RPMI8226 (cell line): ENCODE data around the gene CFAP61.
"Not testable (repeated sequence)": the region's sequence is repeated elsewhere in the genome, so short reads cannot be mapped to it uniquely, and the experiment has no call there.

ENCODE experiments used
- DNase-seq: peaks from one replicate; pipeline ENCODE4 v3.0.0-alpha.2; 2015

Gene CFAP61, protein sequence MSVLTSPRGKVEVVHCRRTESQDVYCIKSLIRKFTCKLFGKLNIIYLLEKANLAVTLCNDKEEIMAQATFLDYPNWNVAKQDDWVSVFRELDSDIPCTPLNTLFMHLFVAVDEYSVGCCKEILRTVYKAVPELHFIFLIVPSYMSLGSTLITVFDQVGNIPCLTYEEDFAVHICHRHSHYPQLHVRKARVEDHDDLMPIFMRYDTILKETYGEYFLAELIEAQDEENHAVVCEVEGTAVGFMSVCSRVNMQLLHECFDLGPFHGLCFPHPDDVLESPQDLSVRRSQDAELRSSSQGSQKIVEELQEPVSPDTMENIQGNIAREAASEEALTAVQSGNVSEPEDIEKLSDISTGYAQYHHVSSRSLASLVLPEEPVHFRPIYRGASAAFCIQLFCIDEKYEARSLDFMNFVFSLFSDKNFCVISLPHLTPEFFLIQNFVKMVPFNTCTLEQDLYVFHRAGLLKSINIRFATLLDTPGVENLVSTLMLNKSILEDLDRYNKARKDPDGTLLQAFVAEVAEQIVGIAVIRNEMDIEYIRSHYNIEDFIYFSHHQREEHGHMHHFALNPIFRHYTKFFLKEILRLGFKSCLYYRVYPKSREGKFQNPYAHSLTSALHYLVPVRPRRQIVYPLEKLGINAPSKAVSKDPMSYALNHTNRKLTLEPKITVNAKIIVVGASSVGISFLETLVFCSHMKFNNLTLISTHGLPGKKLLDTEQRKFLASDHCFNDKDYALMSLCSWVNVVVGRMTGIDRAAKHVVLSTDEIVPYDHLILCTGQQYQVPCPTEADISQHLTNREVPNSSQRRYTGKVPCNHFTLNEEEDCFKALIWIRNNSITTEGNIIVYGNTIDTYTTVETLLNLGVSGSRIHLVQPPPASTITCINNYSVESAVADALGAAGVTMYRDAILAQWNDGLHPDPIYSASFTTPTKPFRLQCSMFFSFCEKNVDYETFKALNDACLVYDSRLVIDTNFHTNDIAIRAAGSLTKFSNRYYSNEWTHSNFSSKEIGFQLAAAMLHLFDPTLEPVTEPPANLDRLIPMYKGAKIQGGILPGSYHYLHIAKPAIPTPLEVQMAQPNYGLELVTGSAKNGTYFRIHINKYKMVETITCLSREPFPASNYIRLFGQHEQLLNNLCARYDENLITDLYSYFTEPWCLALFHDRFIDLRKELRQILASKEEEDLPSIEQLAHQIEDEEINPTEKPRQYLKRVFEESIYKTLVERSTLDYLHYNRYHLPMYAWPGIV

DNA sequence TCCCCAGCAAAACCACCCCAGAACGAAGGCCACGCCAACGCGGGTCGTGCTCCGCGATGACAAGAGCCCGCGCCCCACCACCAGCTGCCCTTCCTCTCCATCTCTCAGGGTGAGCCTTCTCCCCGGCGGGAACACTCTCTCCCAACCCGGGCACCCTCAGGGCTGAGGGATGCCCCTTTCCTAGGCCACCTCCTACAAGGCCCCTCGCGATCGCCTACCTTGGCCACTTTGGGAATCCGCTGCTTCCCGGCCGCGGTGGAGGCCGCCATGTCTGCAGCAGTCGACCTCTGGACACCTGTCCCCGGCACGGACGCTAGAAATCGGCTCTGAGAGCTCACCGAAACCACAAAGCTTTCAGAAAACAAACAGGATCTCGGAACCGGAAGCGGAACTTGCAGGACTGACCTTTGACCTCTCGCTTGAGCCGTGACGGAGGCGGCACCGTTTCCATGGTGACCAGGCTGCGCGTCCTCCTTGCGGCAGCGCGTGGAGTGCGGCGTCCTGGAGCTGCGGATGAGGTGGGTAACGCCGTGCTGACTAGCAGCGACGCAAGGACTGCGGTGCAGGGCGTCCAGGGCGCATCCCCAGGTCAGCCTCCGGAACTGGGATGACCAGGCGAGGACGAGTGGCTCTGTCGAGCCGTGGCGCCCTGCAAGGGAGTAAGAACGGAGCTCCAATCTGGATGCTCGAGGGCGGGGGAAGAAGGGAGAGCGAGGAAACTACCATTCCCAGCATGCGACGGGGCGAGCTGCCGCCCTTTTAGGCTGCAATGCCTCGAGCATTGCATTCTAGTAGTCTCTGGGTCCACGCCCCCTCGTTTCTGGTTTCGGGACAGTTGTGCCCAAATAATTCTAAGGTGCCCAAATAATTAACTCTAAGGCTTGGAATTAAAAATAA is at the start of gene CFAP61, which contains the start of gene CRNKL1:
CFAP61 (plus strand) TSS at position 459 of the 897 bp plus-strand sequence. CDS start 4,122 bp downstream, outside the sequence.
CRNKL1 (minus strand) TSS at position 393 of the 897 bp plus-strand sequence; CDS start at position 269, 124 bp downstream.
- DNase-seq: peak; percentile 99

GRCh38 chr20:20003031-20003954 is 49.0 kb upstream of the CFAP61 start:
- DNase-seq: peak; percentile 73

DNA sequence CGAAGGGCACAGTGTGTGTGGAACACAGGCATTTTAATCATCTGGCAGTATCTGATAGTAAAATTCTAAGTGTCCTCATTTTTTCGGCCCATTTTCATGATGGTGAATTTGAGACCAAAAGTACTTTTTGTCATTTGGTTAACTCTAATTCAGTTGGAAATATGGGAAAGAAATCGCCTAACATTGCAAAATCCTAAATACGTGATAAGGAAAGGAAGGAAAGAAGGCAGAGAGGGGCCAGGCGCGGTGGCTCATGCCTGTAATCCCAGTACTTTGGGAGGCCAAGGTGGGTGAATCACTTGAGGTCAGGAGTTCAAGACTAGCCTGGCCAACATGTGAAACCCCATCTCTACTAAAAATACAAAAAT is 48.4 kb upstream of the CFAP61 start:
- not testable (repeated sequence) for DNase-seq

DNA sequence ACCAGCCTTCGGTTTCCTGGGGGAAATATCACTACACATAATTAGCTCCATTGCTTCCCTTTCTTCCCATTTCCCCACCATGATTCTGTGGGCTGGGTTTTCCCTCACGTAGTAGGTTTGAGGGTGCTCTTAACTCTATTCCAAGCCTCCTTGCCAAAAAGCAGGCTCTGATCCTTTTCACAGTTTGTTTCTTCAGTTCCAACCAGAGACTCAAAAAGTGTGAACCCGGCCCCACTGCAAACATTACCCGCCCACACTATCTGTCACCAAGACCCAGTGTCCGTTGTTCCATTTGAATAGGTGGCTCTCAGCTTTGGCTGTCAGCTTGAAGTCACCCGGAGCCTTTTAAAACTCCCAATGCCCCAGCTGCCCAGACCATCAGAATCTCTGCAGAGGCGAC is 47.0 kb upstream of the CFAP61 start:
- DNase-seq: no peak

DNA sequence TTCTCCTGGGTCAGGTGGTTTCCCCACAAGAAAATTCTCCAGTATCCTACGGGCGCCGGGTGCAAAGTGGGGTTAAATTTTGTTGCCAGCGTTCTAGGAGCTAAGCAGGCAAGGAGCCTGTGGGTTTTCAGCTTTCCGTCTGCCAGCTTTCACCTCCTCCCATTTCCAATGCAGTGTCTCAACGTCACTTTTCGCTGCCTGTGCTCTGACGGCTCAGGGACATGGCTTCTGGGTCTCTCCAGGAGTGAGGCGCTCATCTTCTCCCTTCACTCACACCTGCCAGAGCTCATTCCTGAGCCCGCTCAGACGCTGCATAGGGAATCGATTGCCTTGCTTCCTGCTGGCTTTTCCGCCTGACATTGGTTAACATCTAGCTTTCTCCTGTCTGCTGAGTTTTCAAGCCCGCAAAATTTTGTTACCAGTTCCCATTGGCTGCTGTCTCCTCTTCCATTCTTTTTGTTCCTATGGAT is 42.5 kb upstream of the CFAP61 start:
- DNase-seq: no peak

DNA sequence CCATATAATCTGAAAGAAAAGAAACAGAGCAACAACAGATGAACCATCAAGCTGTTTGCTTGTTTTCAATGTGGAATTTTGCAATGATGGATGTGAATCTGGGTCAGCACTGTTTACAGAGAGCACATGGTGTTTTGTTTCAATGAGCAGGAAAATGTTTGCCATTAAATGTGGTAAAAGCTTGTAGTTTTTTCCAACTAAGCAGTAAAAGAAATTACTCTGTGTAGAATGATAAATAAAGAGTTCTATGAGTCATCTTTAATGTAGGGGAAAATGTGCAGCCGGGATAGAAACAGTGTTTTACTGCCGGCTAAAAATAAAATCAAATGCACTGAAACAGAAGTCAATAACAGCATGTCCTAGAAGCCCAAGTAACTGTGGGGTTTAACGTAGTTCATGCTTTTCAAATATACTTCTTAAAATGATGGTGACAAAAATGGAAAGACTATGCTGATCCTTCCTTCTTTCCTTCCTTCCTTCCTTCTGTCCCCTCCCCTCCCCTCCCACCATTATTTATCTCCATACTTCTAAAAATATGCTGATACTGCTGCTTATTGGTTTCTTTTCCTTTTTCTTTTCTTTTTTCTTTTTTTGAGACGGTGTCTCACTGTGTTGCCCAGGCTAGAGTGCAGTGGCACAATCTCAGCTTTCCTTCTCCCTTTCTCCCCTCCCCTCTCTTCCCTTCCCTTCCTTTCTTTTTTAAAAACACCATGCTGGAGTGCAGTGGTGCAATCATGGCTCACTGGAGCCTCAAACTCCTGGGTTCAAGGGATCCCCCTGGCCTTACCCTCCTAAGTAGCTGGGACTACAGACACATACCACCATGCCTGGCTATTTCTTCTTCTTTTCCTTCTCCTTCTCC is 41.5 kb upstream of the CFAP61 start:
- DNase-seq: no peak

DNA sequence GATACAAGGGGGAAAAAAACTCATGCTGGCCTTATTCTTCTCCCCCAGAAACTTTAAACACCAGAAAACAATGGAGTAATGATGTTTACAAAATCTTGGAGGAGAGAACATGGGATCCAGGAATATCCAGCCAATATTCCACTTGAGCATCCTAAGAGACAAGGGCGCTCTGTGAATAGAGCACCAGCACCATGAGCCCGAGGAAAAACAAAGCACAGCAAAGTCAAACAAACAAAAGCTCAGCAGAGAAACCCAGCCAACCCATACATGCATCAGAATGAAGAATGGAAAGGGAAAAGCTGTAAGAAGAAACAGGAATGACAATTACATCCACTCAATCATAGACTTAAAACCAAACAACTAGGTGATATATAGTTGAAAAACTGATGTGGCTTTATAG is 39.8 kb upstream of the CFAP61 start:
- DNase-seq: no peak

DNA sequence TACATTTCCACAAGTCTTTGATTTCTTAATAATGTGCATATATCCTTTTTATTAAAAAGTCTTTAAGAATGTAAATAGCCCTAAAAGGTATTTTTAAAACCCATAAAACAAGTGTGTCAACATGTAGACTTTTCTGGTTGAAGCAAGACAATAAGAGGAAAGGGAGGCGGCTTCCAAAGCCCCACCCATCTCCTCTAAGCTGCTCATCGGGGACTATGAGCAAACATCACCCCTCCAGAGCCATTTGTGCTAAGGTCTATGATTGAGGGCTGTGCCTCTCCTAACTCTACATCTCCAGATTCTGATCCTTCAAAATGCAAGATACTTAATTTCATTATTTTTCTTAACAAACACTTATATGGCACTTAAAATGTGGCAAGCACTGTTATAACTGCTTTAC is 37.7 kb upstream of the CFAP61 start:
- no peak for DNase-seq

- DNase-seq: peak; percentile 96
Observed at GRCh38 chr20:20017001-20017843, 35.1 kb upstream of the CFAP61 start, which contains the start of gene NAA20. NAA20 (plus strand) TSS chr20:20017362; CDS start chr20:20017397, 35 bp downstream.

GRCh38 chr20:20017844-20018185 is 34.5 kb upstream of the CFAP61 start:
- peak; percentile 42 for DNase-seq

DNA sequence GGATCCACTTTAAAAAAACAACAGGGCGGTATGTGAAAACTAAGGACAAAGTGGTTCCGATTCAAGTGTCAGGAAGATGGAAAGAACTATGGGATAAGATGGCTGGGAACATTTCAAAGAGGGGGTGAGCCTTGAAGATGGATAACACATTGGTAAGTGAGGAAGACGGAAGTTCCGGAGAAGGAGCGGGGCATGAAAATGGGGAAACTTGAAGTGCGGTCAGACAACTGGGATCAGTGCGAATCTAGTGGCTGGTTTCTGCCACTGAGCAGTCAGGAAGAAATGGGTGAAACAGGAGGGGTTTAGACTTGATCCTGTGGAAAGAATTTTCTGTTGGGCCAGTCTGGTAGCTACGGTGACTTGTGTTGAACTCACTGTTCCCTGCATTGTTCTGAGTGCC is 34.0 kb upstream of the CFAP61 start:
- DNase-seq: no peak

DNA sequence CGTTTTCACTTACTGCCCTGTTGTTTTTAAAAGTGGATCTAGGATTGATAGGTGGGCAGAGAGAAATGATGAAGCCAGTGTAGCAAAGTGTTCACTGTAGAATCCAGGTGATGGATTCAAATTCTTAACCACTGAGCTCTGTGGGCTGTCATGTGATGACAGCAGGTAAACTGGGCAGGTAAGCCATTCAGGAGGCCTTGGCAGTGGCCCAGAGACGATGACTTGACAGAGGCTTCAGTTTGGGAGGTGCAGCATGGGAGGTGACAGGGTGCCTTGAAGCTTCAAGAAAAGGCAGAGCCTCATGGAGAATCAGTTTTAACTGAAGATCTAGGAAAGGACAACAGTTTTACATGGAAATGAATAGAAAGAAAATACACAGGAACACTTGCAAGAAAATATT is 33.2 kb upstream of the CFAP61 start:
- peak; percentile 71 for DNase-seq

GRCh38 chr20:20020908-20021307 is 31.4 kb upstream of the CFAP61 start:
- no peak for DNase-seq

DNA sequence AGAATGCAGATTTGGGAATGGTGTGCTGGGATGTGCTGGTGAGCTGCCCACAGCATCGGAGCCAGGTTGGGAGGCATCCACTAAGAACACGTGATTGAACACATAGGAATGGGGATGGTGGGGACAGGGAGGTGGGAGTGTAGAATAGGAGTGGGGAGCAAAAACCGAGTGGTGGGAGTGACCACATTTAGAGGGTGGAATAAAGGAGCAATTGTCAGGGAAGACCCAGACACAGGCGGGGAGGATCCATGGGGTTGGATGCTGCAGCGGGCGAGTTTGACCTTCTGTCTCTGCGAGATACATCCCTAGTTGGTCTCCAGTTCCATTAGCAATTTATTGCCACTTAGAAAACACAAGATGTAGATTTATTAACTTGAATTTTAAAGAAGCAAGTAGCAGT is 30.5 kb upstream of the CFAP61 start:
- DNase-seq: no peak

DNA sequence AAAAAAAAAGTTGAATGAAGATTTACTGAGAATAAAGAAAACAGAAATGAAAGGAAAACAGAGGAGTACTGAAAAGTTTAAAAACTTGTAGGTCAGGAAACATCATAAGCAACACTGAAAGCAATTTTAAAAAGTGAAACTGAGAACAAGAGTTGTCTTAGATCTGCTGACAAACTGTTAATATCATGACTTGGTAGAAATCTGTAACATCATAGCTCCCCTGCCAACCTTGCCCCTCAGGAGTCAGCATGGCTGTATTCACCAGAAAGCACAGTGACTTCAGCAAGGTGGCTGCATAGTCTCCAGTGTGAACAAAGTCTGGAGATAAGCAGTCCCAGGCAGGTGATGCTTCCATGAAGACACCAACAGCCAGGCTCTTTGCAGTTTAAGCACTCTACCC is 29.8 kb upstream of the CFAP61 start:
- peak; percentile 72 for DNase-seq

- no peak for DNase-seq
Observed at GRCh38 chr20:20023395-20023794, 28.9 kb upstream of the CFAP61 start.

GRCh38 chr20:20024942-20025341 is 27.4 kb upstream of the CFAP61 start:
- DNase-seq: no peak

GRCh38 chr20:20027284-20027683 is 25.0 kb upstream of the CFAP61 start:
- DNase-seq: no peak

GRCh38 chr20:20031790-20032189 is 20.5 kb upstream of the CFAP61 start:
- no peak for DNase-seq
